K562 (cell line): ENCODE measurements around the gene PDIA5. TPM values are rescaled to one million over a fixed set of nuclear protein-coding genes. Genes with fewer than 3 reads are reported as not detected.

Source experiments
- ATAC-seq: fragments of 200-7000 bp; cut with Tn5 transposase; 3 replicates; pipeline ENCODE4 v1.9.1; 2020; ENCODE audit warnings: moderate library complexity
- BruUV-seq: library from RNA; stranded (reverse); fragments of 400-500 nt; replicated peaks from 2 replicates; lab custom pipeline; 2021; lab: Mats Ljungman, UMichigan
- CTCF ChIA-PET: fragments of 300-600 bp; formaldehyde crosslinking; extraction: SDS; loops from one replicate; lab custom pipeline; 2021; ENCODE audit warnings: low intra/inter-chr PET ratio; lab: Yijun Ruan, JAX
- POLR2A ChIA-PET: fragments of 300-600, 350-650 bp; sonication (Branson Sonifier 250); formaldehyde crosslinking; extraction: SDS; loops from one replicate; lab custom pipeline; 2021; ENCODE audit warnings: antibody characterized with exemption, inconsistent platforms; lab: Yijun Ruan, JAX
- DNase-seq, 4 experiments: peaks; one replicate each; pipeline versions ENCODE4 v3.0.0 to v3.0.0-alpha.2; 2011 to 2018; ENCODE audit warnings: low spot score in 3 of 4, mixed read lengths in 3 of 4; ENCODE audit errors: extremely low read depth in 1 of 4
- FAIRE-seq: peaks from 2 replicates; lab custom pipeline; 2011; peaks lifted over from hg19 to GRCh38; lab: Jason Lieb, UNC
- H2AFZ ChIP-seq: 2 replicates; pipeline ENCODE4 v1.6.0; 2011; ENCODE audit warnings: low read depth, low read length, control low read depth, inconsistent platforms
- H3K27ac ChIP-seq: fragments of 200-600 bp; 3 replicates; pipeline ENCODE4 v1.8.0; 2011; ENCODE audit warnings: low read depth, mild to moderate bottlenecking, control low read depth, inconsistent platforms, low read length, moderate library complexity, mixed read lengths; ENCODE audit errors: extremely low read depth
- H3K27me3 ChIP-seq, 2 experiments: fragments of 300-600 bp in 1 of 2; 2 replicates in 1 of 2; 3 replicates in 1 of 2; pipeline versions ENCODE4 v1.6.0 to v1.8.0; 2011; ENCODE audit warnings: inconsistent platforms in 2 of 2, low read length in 2 of 2, mild to moderate bottlenecking in 1 of 2, mixed read lengths in 1 of 2, moderate library complexity in 1 of 2; ENCODE audit not compliant: control insufficient read depth in 2 of 2, insufficient read depth in 2 of 2
- H3K36me3 ChIP-seq: fragments of 300-600 bp; 3 replicates; pipeline ENCODE4 v1.8.0; 2011; ENCODE audit warnings: mild to moderate bottlenecking, low read length, inconsistent platforms; ENCODE audit not compliant: control insufficient read depth, insufficient read depth
- H3K4me1 ChIP-seq, 2 experiments: fragments of 200-600 bp in 1 of 2; replicated peaks in 1 of 2; 2 replicates in 1 of 2; 3 replicates in 1 of 2; pipeline versions ENCODE4 v1.5.1 to v1.8.0; 2011; ENCODE audit warnings: inconsistent platforms in 2 of 2, low read length in 2 of 2, mild to moderate bottlenecking in 1 of 2, mixed read lengths in 1 of 2, moderate library complexity in 1 of 2; ENCODE audit not compliant: control insufficient read depth in 2 of 2, insufficient read depth in 2 of 2
- H3K4me2 ChIP-seq: 2 replicates; pipeline ENCODE4 v1.6.1; 2011; ENCODE audit warnings: low read length, control low read depth, inconsistent platforms, mixed read lengths; ENCODE audit not compliant: insufficient read depth
- H3K4me3 ChIP-seq: fragments of 200-600 bp; sonication (generic), shearing (Covaris generic); 2 replicates; pipeline ENCODE4 v1.5.1; 2016; ENCODE audit warnings: control low read depth, inconsistent platforms
- H3K79me2 ChIP-seq: fragments of 200-600 bp; 3 replicates; pipeline ENCODE4 v1.8.0; 2011; ENCODE audit warnings: low read length, inconsistent platforms; ENCODE audit not compliant: control insufficient read depth, insufficient read depth
- H3K9ac ChIP-seq, 2 experiments: 2 replicates each; pipeline versions ENCODE4 v1.6.0 to v1.6.1; 2011; ENCODE audit warnings: low read depth in 2 of 2, low read length in 2 of 2, control low read depth in 1 of 2, inconsistent platforms in 1 of 2, mild to moderate bottlenecking in 1 of 2, mixed read lengths in 1 of 2; ENCODE audit not compliant: insufficient read depth in 1 of 2
- H3K9me1 ChIP-seq: one replicate; pipeline ENCODE4 v1.6.0; 2011; ENCODE audit warnings: inconsistent platforms, mild to moderate bottlenecking, low read length, moderate library complexity; ENCODE audit not compliant: control insufficient read depth, insufficient read depth
- H3K9me3 ChIP-seq: replicated peaks from 2 replicates; pipeline ENCODE4 v1.5.1; 2011; ENCODE audit warnings: low read depth, low read length, inconsistent platforms; ENCODE audit not compliant: control insufficient read depth, insufficient read depth
- H4K20me1 ChIP-seq: replicated peaks from 2 replicates; pipeline ENCODE4 v1.6.1; 2011; ENCODE audit warnings: low read length, inconsistent platforms, mixed read lengths; ENCODE audit not compliant: control insufficient read depth, insufficient read depth
- ARID1B ChIP-seq: fragments of 450-650 bp; IDR thresholded peaks from 2 replicates; pipeline ENCODE4 v1.6.1; 2016; ENCODE audit warnings: antibody characterized with exemption, mild to moderate bottlenecking, inconsistent platforms
- CCNT2 ChIP-seq: IDR thresholded peaks from 2 replicates; pipeline ENCODE4 v1.6.1; 2011; ENCODE audit warnings: borderline replicate concordance, low read depth, mild to moderate bottlenecking, moderate library complexity, mixed read lengths, low read length; ENCODE audit not compliant: insufficient read length; ENCODE audit errors: extremely low read depth
- CEBPB ChIP-seq: fragments of 450-650 bp; IDR thresholded peaks from 2 replicates; pipeline ENCODE4 v1.6.1; 2016; ENCODE audit warnings: missing genetic modification characterization, missing compliant biosample characterization
- CEBPG ChIP-seq, 3 experiments: fragments of 200-800 bp in 1 of 3; sonication (Bioruptor generic) in 1 of 3; sonication (generic) in 1 of 3; formaldehyde crosslinking in 1 of 3; IDR thresholded peaks in 2 of 3; conservative IDR thresholded peaks in 1 of 3; 2 replicates each; pipeline versions ENCODE4 v1.6.1 to v1.8.0; 2016 to 2022; ENCODE audit warnings: missing compliant biosample characterization in 2 of 3, missing genetic modification characterization in 2 of 3, mild to moderate bottlenecking in 1 of 3, missing genetic modification reagents in 1 of 3
- NCOA6 ChIP-seq: fragments of 450-650 bp; IDR thresholded peaks from 2 replicates; pipeline ENCODE4 v1.6.1; 2017; ENCODE audit warnings: mild to moderate bottlenecking
- RBM15 ChIP-seq: fragments of 200-400 bp; formaldehyde crosslinking; IDR thresholded peaks from 2 replicates; pipeline ENCODE4 v1.6.1; 2018; ENCODE audit warnings: mild to moderate bottlenecking, low read length, moderate library complexity; ENCODE audit not compliant: insufficient read depth
- YBX1 ChIP-seq: fragments of 450-650 bp; IDR thresholded peaks from 2 replicates; pipeline ENCODE4 v1.7.1; 2016; ENCODE audit warnings: mild to moderate bottlenecking
- ZFX ChIP-seq: sonication (generic); formaldehyde crosslinking; IDR thresholded peaks from 2 replicates; pipeline ENCODE4 v1.8.0; 2022; ENCODE audit warnings: mild to moderate bottlenecking, missing genetic modification reagents, moderate library complexity
- WGBS: fragments of 100-300 bp; shearing (Covaris generic); methylation state at CpG from one replicate; pipeline ENCODE4 v1.1.6; 2016; ENCODE audit warnings: low coverage, mixed read lengths; ENCODE audit not compliant: insufficient coverage; ENCODE audit errors: missing lambda C conversion rate; 5-methylcytosine and 5-hydroxymethylcytosine counted together
- in situ Hi-C: fragments of 300-500 bp; cut with MboI; formaldehyde crosslinking; loops from 4 replicates; pipeline ENCODE4 v1.15.0; 2018; ENCODE audit warnings: inconsistent platforms, mixed read lengths
- intact Hi-C: fragments of 100-400 bp; cut with micrococcal nuclease; formaldehyde crosslinking; loops from 2 replicates; pipeline ENCODE4 v1.14.2; 2022
- polyA plus RNA-seq, 8 experiments: library from polyadenylated mRNA; depleted of rRNA in 4 of 8; stranded (reverse) in 5 of 8; unstranded in 3 of 8; fragments of >200 nt; fragmentation: Nextera tagmentation in 2 of 8; fragmentation: Illumina TruSeq in 1 of 8; extraction: Ambion mirVana in 2 of 8; extraction: Trizol in 1 of 8; gene quantifications; 2 replicates each; pipeline versions ENCODE4 v1.2.1 to v1.2.3, GENCODE V29; 2011 to 2014; ENCODE audit warnings: inconsistent platforms in 1 of 8, missing spikeins in 1 of 8
- total RNA-seq, 7 experiments: library from RNA; depleted of rRNA in 6 of 7; stranded (reverse); fragments of >200 nt in 6 of 7; fragmentation: Illumina TruSeq in 2 of 7; extraction: Trizol in 2 of 7; gene quantifications; 2 replicates each; pipeline versions ENCODE4 v1.2.1 to v1.2.3, GENCODE V29; 2011 to 2021; ENCODE audit warnings: low replicate concordance in 1 of 7
- TF ChIP-seq, protein P1 (sequence below), 2 experiments: fragments of 450-650 bp in 1 of 2; sonication (generic) in 1 of 2; formaldehyde crosslinking in 1 of 2; IDR thresholded peaks in 1 of 2; conservative IDR thresholded peaks in 1 of 2; 2 replicates each; pipeline versions ENCODE4 v1.6.1 to v1.8.1; 2016 to 2023; ENCODE audit warnings: mild to moderate bottlenecking in 2 of 2, moderate library complexity in 2 of 2, inconsistent platforms in 1 of 2, missing genetic modification reagents in 1 of 2
- TF ChIP-seq, protein P2 (sequence below): fragments of 450-650 bp; conservative IDR thresholded peaks from 2 replicates; pipeline ENCODE4 v1.6.1; 2016; ENCODE audit warnings: missing genetic modification characterization, low read depth, mild to moderate bottlenecking, control low read depth, missing compliant biosample characterization

Gene PDIA5
- total and polyA plus RNA-seq, 9 of the 15 experiments (the other 6 are each of a cell fraction or from before 2014, with no cell fraction given) = 3.4 to 31.8 (median 19.6) TPM

DNA sequence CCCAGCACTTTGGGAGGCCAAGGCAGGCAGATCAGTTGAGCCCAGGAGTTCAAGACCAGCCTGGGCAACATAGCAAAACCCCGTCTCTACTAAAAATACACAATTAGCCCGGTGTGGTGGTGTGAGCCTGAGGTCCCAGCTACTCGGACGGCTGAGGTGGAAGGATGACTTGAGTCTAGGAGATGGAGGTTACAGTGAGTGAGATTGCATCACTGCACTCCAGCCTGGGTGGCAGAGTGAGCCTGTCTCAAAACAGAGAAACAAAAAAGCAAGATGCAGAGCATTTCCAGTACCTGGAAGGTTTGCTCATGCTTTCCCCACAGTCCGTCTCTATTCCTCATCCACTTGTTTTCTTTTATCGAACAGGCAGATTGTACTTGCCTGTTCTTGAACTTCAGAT is 3.8 kb upstream of the PDIA5 start:
- FAIRE-seq (no peak), DNase-seq (no peak), ATAC-seq (no peak)
- Histone ChIP-seq H3K4me3 (no peak overlapping the region), H3K36me3 (no peaks in the 10 kb centered on the region), H2AFZ (peak overlapping the region; percentile 68), H3K4me1 (peaks cover 8 to 14% of the 10 kb centered on the region in 2 experiments; a peak in 4 of 5 replicates), H3K27ac (no peak overlapping the region), H3K9me1 (no peaks in the 10 kb centered on the region), H3K9me3 (no peaks in the 10 kb centered on the region), H3K9ac (no peak overlapping the region), H3K4me2 (no peak overlapping the region), H3K27me3 (no peaks in the 10 kb centered on the region), H4K20me1 (peaks cover under 1% of the 10 kb centered on the region; the same call in 1 of the 2 replicates), H3K79me2 (peaks cover 12% of the 10 kb centered on the region)
- POLR2A ChIA-PET = no interaction called here
- intact Hi-C loops (no loop called here), in situ Hi-C loops (no loop called here)
- no TSS peak for BruUV-seq
- 31% methylated on average over 6 of the region's 6 CpGs for WGBS
- CTCF ChIA-PET = no interaction called here
- TF ChIP-seq CEBPB (tag) (peak; percentile 73), ARID1B (no peak), CEBPG (CRISPR knock-in tag; IDR thresholded peaks at IDR 0.05) (peak; percentile 42; the same call in 1 of the 2 replicates), CEBPG (tag; conservative IDR thresholded peaks at IDR 0.05 in 1 of 2, IDR thresholded peaks at IDR 0.05 in 1 of 2) (peak in 1 of 2 experiments; percentile 57; a peak in 2 of 4 replicates), RBM15 (no peak), ZFX (CRISPR knock-in tag) (no peak), YBX1 (no peak), CCNT2 (no peak), NCOA6 (no peak)
- TF ChIP-seq, protein P1, sequence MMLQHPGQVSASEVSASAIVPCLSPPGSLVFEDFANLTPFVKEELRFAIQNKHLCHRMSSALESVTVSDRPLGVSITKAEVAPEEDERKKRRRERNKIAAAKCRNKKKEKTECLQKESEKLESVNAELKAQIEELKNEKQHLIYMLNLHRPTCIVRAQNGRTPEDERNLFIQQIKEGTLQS (IDR thresholded peaks at IDR 0.05) = peak; percentile 81
- TF ChIP-seq, protein P1 (CRISPR knock-in tag; conservative IDR thresholded peaks at IDR 0.05) = no peak
- TF ChIP-seq, protein P2, sequence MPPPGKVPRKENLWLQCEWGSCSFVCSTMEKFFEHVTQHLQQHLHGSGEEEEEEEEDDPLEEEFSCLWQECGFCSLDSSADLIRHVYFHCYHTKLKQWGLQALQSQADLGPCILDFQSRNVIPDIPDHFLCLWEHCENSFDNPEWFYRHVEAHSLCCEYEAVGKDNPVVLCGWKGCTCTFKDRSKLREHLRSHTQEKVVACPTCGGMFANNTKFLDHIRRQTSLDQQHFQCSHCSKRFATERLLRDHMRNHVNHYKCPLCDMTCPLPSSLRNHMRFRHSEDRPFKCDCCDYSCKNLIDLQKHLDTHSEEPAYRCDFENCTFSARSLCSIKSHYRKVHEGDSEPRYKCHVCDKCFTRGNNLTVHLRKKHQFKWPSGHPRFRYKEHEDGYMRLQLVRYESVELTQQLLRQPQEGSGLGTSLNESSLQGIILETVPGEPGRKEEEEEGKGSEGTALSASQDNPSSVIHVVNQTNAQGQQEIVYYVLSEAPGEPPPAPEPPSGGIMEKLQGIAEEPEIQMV (tag) = 0 out of 2 replicates have a peak, but pooled peaks have one; percentile 24
